K562 (cell line): Measurements from ENCODE around the gene COL7A1. TPM values are rescaled to one million over a fixed set of nuclear protein-coding genes. Genes with fewer than 3 reads are reported as not detected.

Source experiments
- ARID4B ChIP-seq: sonication (generic); formaldehyde crosslinking; IDR thresholded peaks from 2 replicates; pipeline ENCODE4 v1.8.0; 2022; ENCODE audit warnings: mild to moderate bottlenecking, missing genetic modification reagents
- BCOR ChIP-seq: fragments of 450-650 bp; IDR thresholded peaks from 2 replicates; pipeline ENCODE4 v1.6.1; 2016
- COPS2 ChIP-seq: fragments of 450-650 bp; conservative IDR thresholded peaks from 2 replicates; pipeline ENCODE4 v1.6.1; 2016; ENCODE audit warnings: mild to moderate bottlenecking, moderate library complexity
- DMBX1 ChIP-seq: fragments of 250-450 bp; sonication (Bioruptor Pico); IDR thresholded peaks from 2 replicates; pipeline ENCODE4 v1.8.0; 2022; ENCODE audit warnings: inconsistent platforms, mild to moderate bottlenecking, moderate library complexity, borderline replicate concordance
- FOXA3 ChIP-seq, 2 experiments: fragments of 450-650 bp in 1 of 2; sonication (generic) in 1 of 2; formaldehyde crosslinking; IDR thresholded peaks in 1 of 2; conservative IDR thresholded peaks in 1 of 2; 2 replicates each; pipeline versions ENCODE4 v1.4.0 to v1.8.0; 2020 to 2022; ENCODE audit warnings: mild to moderate bottlenecking in 2 of 2, missing genetic modification reagents in 1 of 2
- KLF10 ChIP-seq: fragments of 250-450 bp; sonication (Bioruptor Pico); IDR thresholded peaks from 2 replicates; pipeline ENCODE4 v1.6.1; 2021; ENCODE audit warnings: matching md5 sums
- KLF6 ChIP-seq: fragments of 250-450 bp; sonication (Bioruptor Pico); IDR thresholded peaks from 2 replicates; pipeline ENCODE4 v1.4.0; 2020; ENCODE audit warnings: mild to moderate bottlenecking, moderate library complexity, borderline replicate concordance
- NR3C1 ChIP-seq: sonication (generic); formaldehyde crosslinking; IDR thresholded peaks from 2 replicates; pipeline ENCODE4 v1.8.1; 2022; ENCODE audit warnings: missing genetic modification reagents
- POLR2H ChIP-seq: IDR thresholded peaks from 2 replicates; pipeline ENCODE4 v1.6.1; 2016; ENCODE audit warnings: missing genetic modification characterization, low read depth, mild to moderate bottlenecking, control low read depth, missing compliant biosample characterization, moderate library complexity
- PRDM10 ChIP-seq: fragments of 450-650 bp; IDR thresholded peaks from 2 replicates; pipeline ENCODE4 v1.6.1; 2018; ENCODE audit not compliant: partially characterized antibody
- SMAD2 ChIP-seq: fragments of 150-350 bp; IDR thresholded peaks from 2 replicates; pipeline ENCODE4 v1.6.1; 2014; ENCODE audit warnings: low read depth, mild to moderate bottlenecking, low read length
- TCF3 ChIP-seq: sonication (generic); formaldehyde crosslinking; IDR thresholded peaks from 2 replicates; pipeline ENCODE4 v1.4.0; 2020; ENCODE audit warnings: mild to moderate bottlenecking, missing genetic modification reagents
- TCF7L2 ChIP-seq: fragments of 150-350 bp; IDR thresholded peaks from 2 replicates; pipeline ENCODE4 v1.6.1; 2016; ENCODE audit warnings: low read depth, mild to moderate bottlenecking, low read length, moderate library complexity
- ZFP91 ChIP-seq: sonication (generic); formaldehyde crosslinking; IDR thresholded peaks from 2 replicates; pipeline ENCODE4 v1.8.0; 2022; ENCODE audit warnings: mild to moderate bottlenecking, missing genetic modification reagents
- ZFPM2 ChIP-seq: fragments of 250-450 bp; sonication (Bioruptor Pico); IDR thresholded peaks from 2 replicates; pipeline ENCODE4 v1.5.1; 2022; ENCODE audit warnings: mild to moderate bottlenecking
- ZNF277 ChIP-seq: fragments of 250-450 bp; sonication (Bioruptor Pico); IDR thresholded peaks from 2 replicates; pipeline ENCODE4 v1.8.0; 2022; ENCODE audit warnings: inconsistent platforms, mild to moderate bottlenecking, moderate library complexity, borderline replicate concordance
- ZNF282 ChIP-seq: sonication (generic); formaldehyde crosslinking; IDR thresholded peaks from 2 replicates; pipeline ENCODE4 v1.8.1; 2023; ENCODE audit warnings: missing genetic modification reagents
- polyA plus RNA-seq, 8 experiments: library from polyadenylated mRNA; depleted of rRNA in 4 of 8; stranded (reverse) in 5 of 8; unstranded in 3 of 8; fragments of >200 nt; fragmentation: Nextera tagmentation in 2 of 8; fragmentation: Illumina TruSeq in 1 of 8; extraction: Ambion mirVana in 2 of 8; extraction: Trizol in 1 of 8; gene quantifications; 2 replicates each; pipeline versions ENCODE4 v1.2.1 to v1.2.3, GENCODE V29; 2011 to 2014; ENCODE audit warnings: inconsistent platforms in 1 of 8, missing spikeins in 1 of 8
- total RNA-seq, 7 experiments: library from RNA; depleted of rRNA in 6 of 7; stranded (reverse); fragments of >200 nt in 6 of 7; fragmentation: Illumina TruSeq in 2 of 7; extraction: Trizol in 2 of 7; gene quantifications; 2 replicates each; pipeline versions ENCODE4 v1.2.1 to v1.2.3, GENCODE V29; 2011 to 2021; ENCODE audit warnings: low replicate concordance in 1 of 7

COL7A1 gene
- total and polyA plus RNA-seq, 9 of the 15 experiments (the other 6 are each of a cell fraction or from before 2014, with no cell fraction given), result 0.09 to 0.66 (median 0.35) TPM; not detected in 3

GRCh38 chr3:48555231-48555948 is 39.7 kb downstream of the COL7A1 start (continued):
- no peak for TF ChIP-seq ARID4B (CRISPR knock-in tag)
- TF ChIP-seq NR3C1 (CRISPR knock-in tag), result no peak
- TF ChIP-seq ZNF282 (CRISPR knock-in tag), result no peak
- no peak for TF ChIP-seq COPS2
- TF ChIP-seq DMBX1 (CRISPR knock-in tag), result no peak
- TF ChIP-seq ZFPM2 (CRISPR knock-in tag), result no peak
- TF ChIP-seq KLF6, result no peak
- TF ChIP-seq ZNF277 (CRISPR knock-in tag), result no peak
- no peak for TF ChIP-seq ZFP91 (CRISPR knock-in tag)
- TF ChIP-seq KLF10, result no peak
- TF ChIP-seq FOXA3 (CRISPR knock-in tag; conservative IDR thresholded peaks at IDR 0.05 in 1 of 2, IDR thresholded peaks at IDR 0.05 in 1 of 2), result no peak
- no peak for TF ChIP-seq POLR2H (tag)
- no peak for TF ChIP-seq BCOR
- TF ChIP-seq SMAD2, result no peak
- TF ChIP-seq TCF7L2, result no peak
- no peak for TF ChIP-seq PRDM10
- peak; percentile 90 for TF ChIP-seq TCF3 (CRISPR knock-in tag)
